K562 (cell line): ENCODE data around the gene SRBD1. TPM values are rescaled to one million over a fixed set of nuclear protein-coding genes. Genes with fewer than 3 reads are reported as not detected.

ENCODE experiments used
- ATAC-seq: fragments of 200-7000 bp; cut with Tn5 transposase; 3 replicates; pipeline ENCODE4 v1.9.1; 2020; ENCODE audit warnings: moderate library complexity
- BruUV-seq: library from RNA; stranded (reverse); fragments of 400-500 nt; replicated peaks from 2 replicates; lab custom pipeline; 2021; lab: Mats Ljungman, UMichigan
- CTCF ChIA-PET: fragments of 300-600 bp; formaldehyde crosslinking; extraction: SDS; loops from one replicate; lab custom pipeline; 2021; ENCODE audit warnings: low intra/inter-chr PET ratio; lab: Yijun Ruan, JAX
- POLR2A ChIA-PET: fragments of 300-600, 350-650 bp; sonication (Branson Sonifier 250); formaldehyde crosslinking; extraction: SDS; loops from one replicate; lab custom pipeline; 2021; ENCODE audit warnings: antibody characterized with exemption, inconsistent platforms; lab: Yijun Ruan, JAX
- DNase-seq, 4 experiments: peaks; one replicate each; pipeline versions ENCODE4 v3.0.0 to v3.0.0-alpha.2; 2011 to 2018; ENCODE audit warnings: low spot score in 3 of 4, mixed read lengths in 3 of 4; ENCODE audit errors: extremely low read depth in 1 of 4
- FAIRE-seq: peaks from 2 replicates; lab custom pipeline; 2011; peaks lifted over from hg19 to GRCh38; lab: Jason Lieb, UNC
- H2AFZ ChIP-seq: 2 replicates; pipeline ENCODE4 v1.6.0; 2011; ENCODE audit warnings: low read depth, low read length, control low read depth, inconsistent platforms
- H3K27ac ChIP-seq: fragments of 200-600 bp; 3 replicates; pipeline ENCODE4 v1.8.0; 2011; ENCODE audit warnings: low read depth, mild to moderate bottlenecking, control low read depth, inconsistent platforms, low read length, moderate library complexity, mixed read lengths; ENCODE audit errors: extremely low read depth
- H3K27me3 ChIP-seq, 2 experiments: fragments of 300-600 bp in 1 of 2; 2 replicates in 1 of 2; 3 replicates in 1 of 2; pipeline versions ENCODE4 v1.6.0 to v1.8.0; 2011; ENCODE audit warnings: inconsistent platforms in 2 of 2, low read length in 2 of 2, mild to moderate bottlenecking in 1 of 2, mixed read lengths in 1 of 2, moderate library complexity in 1 of 2; ENCODE audit not compliant: control insufficient read depth in 2 of 2, insufficient read depth in 2 of 2
- H3K36me3 ChIP-seq: fragments of 300-600 bp; 3 replicates; pipeline ENCODE4 v1.8.0; 2011; ENCODE audit warnings: mild to moderate bottlenecking, low read length, inconsistent platforms; ENCODE audit not compliant: control insufficient read depth, insufficient read depth
- H3K4me1 ChIP-seq, 2 experiments: fragments of 200-600 bp in 1 of 2; replicated peaks in 1 of 2; 2 replicates in 1 of 2; 3 replicates in 1 of 2; pipeline versions ENCODE4 v1.5.1 to v1.8.0; 2011; ENCODE audit warnings: inconsistent platforms in 2 of 2, low read length in 2 of 2, mild to moderate bottlenecking in 1 of 2, mixed read lengths in 1 of 2, moderate library complexity in 1 of 2; ENCODE audit not compliant: control insufficient read depth in 2 of 2, insufficient read depth in 2 of 2
- H3K4me2 ChIP-seq: 2 replicates; pipeline ENCODE4 v1.6.1; 2011; ENCODE audit warnings: low read length, control low read depth, inconsistent platforms, mixed read lengths; ENCODE audit not compliant: insufficient read depth
- H3K4me3 ChIP-seq: fragments of 200-600 bp; sonication (generic), shearing (Covaris generic); 2 replicates; pipeline ENCODE4 v1.5.1; 2016; ENCODE audit warnings: control low read depth, inconsistent platforms
- H3K79me2 ChIP-seq: fragments of 200-600 bp; 3 replicates; pipeline ENCODE4 v1.8.0; 2011; ENCODE audit warnings: low read length, inconsistent platforms; ENCODE audit not compliant: control insufficient read depth, insufficient read depth
- H3K9ac ChIP-seq, 2 experiments: 2 replicates each; pipeline versions ENCODE4 v1.6.0 to v1.6.1; 2011; ENCODE audit warnings: low read depth in 2 of 2, low read length in 2 of 2, control low read depth in 1 of 2, inconsistent platforms in 1 of 2, mild to moderate bottlenecking in 1 of 2, mixed read lengths in 1 of 2; ENCODE audit not compliant: insufficient read depth in 1 of 2
- H3K9me1 ChIP-seq: one replicate; pipeline ENCODE4 v1.6.0; 2011; ENCODE audit warnings: inconsistent platforms, mild to moderate bottlenecking, low read length, moderate library complexity; ENCODE audit not compliant: control insufficient read depth, insufficient read depth
- H3K9me3 ChIP-seq: replicated peaks from 2 replicates; pipeline ENCODE4 v1.5.1; 2011; ENCODE audit warnings: low read depth, low read length, inconsistent platforms; ENCODE audit not compliant: control insufficient read depth, insufficient read depth
- H4K20me1 ChIP-seq: replicated peaks from 2 replicates; pipeline ENCODE4 v1.6.1; 2011; ENCODE audit warnings: low read length, inconsistent platforms, mixed read lengths; ENCODE audit not compliant: control insufficient read depth, insufficient read depth
- ATF1 ChIP-seq, 2 experiments: fragments of 450-650 bp in 1 of 2; IDR thresholded peaks; 2 replicates each; pipeline ENCODE4 v1.6.1; 2016; ENCODE audit warnings: missing compliant biosample characterization in 1 of 2, missing genetic modification characterization in 1 of 2
- FOXJ2 ChIP-seq: fragments of 200-800 bp; sonication (Bioruptor generic); IDR thresholded peaks from 2 replicates; pipeline ENCODE4 v1.6.1; 2016; ENCODE audit warnings: missing genetic modification characterization, missing compliant biosample characterization
- KAT7 ChIP-seq: sonication (generic); formaldehyde crosslinking; IDR thresholded peaks from 2 replicates; pipeline ENCODE4 v1.8.0; 2022; ENCODE audit warnings: missing genetic modification reagents, mild to moderate bottlenecking, borderline replicate concordance
- NEUROD1 ChIP-seq: fragments of 150-350 bp; IDR thresholded peaks from 2 replicates; pipeline ENCODE4 v1.6.1; 2014; ENCODE audit warnings: borderline replicate concordance, low read length, low read depth; ENCODE audit not compliant: partially characterized antibody
- ZNF184 ChIP-seq: sonication (generic); formaldehyde crosslinking; IDR thresholded peaks from 2 replicates; pipeline ENCODE4 v1.5.0; 2020; ENCODE audit warnings: missing genetic modification reagents
- ZNF354B ChIP-seq: fragments of 250-450 bp; sonication (Bioruptor Pico); IDR thresholded peaks from 2 replicates; pipeline ENCODE4 v1.4.0; 2020
- ZNF384 ChIP-seq: IDR thresholded peaks from 2 replicates; pipeline ENCODE4 v1.6.1; 2012; ENCODE audit warnings: low read depth, low read length, improper control_type of control experiment
- WGBS: fragments of 100-300 bp; shearing (Covaris generic); methylation state at CpG from one replicate; pipeline ENCODE4 v1.1.6; 2016; ENCODE audit warnings: low coverage, mixed read lengths; ENCODE audit not compliant: insufficient coverage; ENCODE audit errors: missing lambda C conversion rate; 5-methylcytosine and 5-hydroxymethylcytosine counted together
- in situ Hi-C: fragments of 300-500 bp; cut with MboI; formaldehyde crosslinking; loops from 4 replicates; pipeline ENCODE4 v1.15.0; 2018; ENCODE audit warnings: inconsistent platforms, mixed read lengths
- intact Hi-C: fragments of 100-400 bp; cut with micrococcal nuclease; formaldehyde crosslinking; loops from 2 replicates; pipeline ENCODE4 v1.14.2; 2022
- polyA plus RNA-seq, 8 experiments: library from polyadenylated mRNA; depleted of rRNA in 4 of 8; stranded (reverse) in 5 of 8; unstranded in 3 of 8; fragments of >200 nt; fragmentation: Nextera tagmentation in 2 of 8; fragmentation: Illumina TruSeq in 1 of 8; extraction: Ambion mirVana in 2 of 8; extraction: Trizol in 1 of 8; gene quantifications; 2 replicates each; pipeline versions ENCODE4 v1.2.1 to v1.2.3, GENCODE V29; 2011 to 2014; ENCODE audit warnings: inconsistent platforms in 1 of 8, missing spikeins in 1 of 8
- total RNA-seq, 7 experiments: library from RNA; depleted of rRNA in 6 of 7; stranded (reverse); fragments of >200 nt in 6 of 7; fragmentation: Illumina TruSeq in 2 of 7; extraction: Trizol in 2 of 7; gene quantifications; 2 replicates each; pipeline versions ENCODE4 v1.2.1 to v1.2.3, GENCODE V29; 2011 to 2021; ENCODE audit warnings: low replicate concordance in 1 of 7
- TF ChIP-seq, protein P1 (sequence below): fragments of 450-650 bp; IDR thresholded peaks from 2 replicates; pipeline ENCODE4 v1.6.1; 2016; ENCODE audit warnings: low read depth
- TF ChIP-seq, protein P2 (sequence below): fragments of 450-650 bp; IDR thresholded peaks from 2 replicates; pipeline ENCODE4 v1.6.1; 2018; ENCODE audit warnings: mild to moderate bottlenecking, low read depth; ENCODE audit not compliant: partially characterized antibody
- TF ChIP-seq, protein P3 (sequence below): fragments of 450-650 bp; IDR thresholded peaks from 2 replicates; pipeline ENCODE4 v1.6.1; 2016; ENCODE audit warnings: borderline replicate concordance

SRBD1 gene
- total and polyA plus RNA-seq, 9 of the 15 experiments (the other 6 are each of a cell fraction or from before 2014, with no cell fraction given), result 6.9 to 23.2 (median 14.7) TPM

GRCh38 chr2:45643095-45643494 is 32.0 kb upstream of the SRBD1 start:
- no peaks in the 10 kb centered on the region for H4K20me1 ChIP-seq
- H2AFZ ChIP-seq, result no peak overlapping the region
- no peaks in the 10 kb centered on the region for H3K9me1 ChIP-seq
- FAIRE-seq (no peak), ATAC-seq (peak; percentile 24), DNase-seq (no peak)
- H3K36me3 ChIP-seq, result no peaks in the 10 kb centered on the region
- 3% methylated on average over 11 of the region's 11 CpGs for WGBS
- peak overlapping the region in 1 of 2 experiments; percentile 40; a peak in 1 of 4 replicates for H3K9ac ChIP-seq
- H3K27me3 ChIP-seq, result peaks cover 19 to 50% of the 10 kb centered on the region in 2 experiments
- in situ Hi-C loops, result no loop called here
- intact Hi-C loops, result loop anchor here (1.0 to 10.0 kb wide), 3 partner anchors 57 to 293 kb away; no protein-coding TSS in a partner anchor
- H3K4me1 ChIP-seq, result peaks cover 2 to 8% of the 10 kb centered on the region in 2 experiments; a peak in 4 of 5 replicates
- no peak overlapping the region for H3K27ac ChIP-seq
- no peaks in the 10 kb centered on the region for H3K9me3 ChIP-seq
- POLR2A ChIA-PET, result interaction anchor here (0.6 kb wide), 1 partner anchor 170 kb away, joined by 3 read pairs; no protein-coding TSS in a partner anchor
- no TSS peak for BruUV-seq
- H3K4me2 ChIP-seq, result no peak overlapping the region
- H3K4me3 ChIP-seq, result no peak overlapping the region
- CTCF ChIA-PET, result interaction anchor here (0.6 to 2.5 kb wide), 6 partner anchors 10 to 819 kb away, joined by 3 to 24 read pairs (median 4); no protein-coding TSS in a partner anchor
- H3K79me2 ChIP-seq, result no peaks in the 10 kb centered on the region
- TF ChIP-seq ZNF384 (no peak), ZNF354B (CRISPR knock-in tag) (no peak), ATF1 (CRISPR knock-in tag; IDR thresholded peaks at IDR 0.05) (no peak), ATF1 (tag; IDR thresholded peaks at IDR 0.05) (no peak), KAT7 (no peak), FOXJ2 (tag) (no peak), ZNF184 (CRISPR knock-in tag) (no peak), NEUROD1 (no peak)
- TF ChIP-seq, protein P1, sequence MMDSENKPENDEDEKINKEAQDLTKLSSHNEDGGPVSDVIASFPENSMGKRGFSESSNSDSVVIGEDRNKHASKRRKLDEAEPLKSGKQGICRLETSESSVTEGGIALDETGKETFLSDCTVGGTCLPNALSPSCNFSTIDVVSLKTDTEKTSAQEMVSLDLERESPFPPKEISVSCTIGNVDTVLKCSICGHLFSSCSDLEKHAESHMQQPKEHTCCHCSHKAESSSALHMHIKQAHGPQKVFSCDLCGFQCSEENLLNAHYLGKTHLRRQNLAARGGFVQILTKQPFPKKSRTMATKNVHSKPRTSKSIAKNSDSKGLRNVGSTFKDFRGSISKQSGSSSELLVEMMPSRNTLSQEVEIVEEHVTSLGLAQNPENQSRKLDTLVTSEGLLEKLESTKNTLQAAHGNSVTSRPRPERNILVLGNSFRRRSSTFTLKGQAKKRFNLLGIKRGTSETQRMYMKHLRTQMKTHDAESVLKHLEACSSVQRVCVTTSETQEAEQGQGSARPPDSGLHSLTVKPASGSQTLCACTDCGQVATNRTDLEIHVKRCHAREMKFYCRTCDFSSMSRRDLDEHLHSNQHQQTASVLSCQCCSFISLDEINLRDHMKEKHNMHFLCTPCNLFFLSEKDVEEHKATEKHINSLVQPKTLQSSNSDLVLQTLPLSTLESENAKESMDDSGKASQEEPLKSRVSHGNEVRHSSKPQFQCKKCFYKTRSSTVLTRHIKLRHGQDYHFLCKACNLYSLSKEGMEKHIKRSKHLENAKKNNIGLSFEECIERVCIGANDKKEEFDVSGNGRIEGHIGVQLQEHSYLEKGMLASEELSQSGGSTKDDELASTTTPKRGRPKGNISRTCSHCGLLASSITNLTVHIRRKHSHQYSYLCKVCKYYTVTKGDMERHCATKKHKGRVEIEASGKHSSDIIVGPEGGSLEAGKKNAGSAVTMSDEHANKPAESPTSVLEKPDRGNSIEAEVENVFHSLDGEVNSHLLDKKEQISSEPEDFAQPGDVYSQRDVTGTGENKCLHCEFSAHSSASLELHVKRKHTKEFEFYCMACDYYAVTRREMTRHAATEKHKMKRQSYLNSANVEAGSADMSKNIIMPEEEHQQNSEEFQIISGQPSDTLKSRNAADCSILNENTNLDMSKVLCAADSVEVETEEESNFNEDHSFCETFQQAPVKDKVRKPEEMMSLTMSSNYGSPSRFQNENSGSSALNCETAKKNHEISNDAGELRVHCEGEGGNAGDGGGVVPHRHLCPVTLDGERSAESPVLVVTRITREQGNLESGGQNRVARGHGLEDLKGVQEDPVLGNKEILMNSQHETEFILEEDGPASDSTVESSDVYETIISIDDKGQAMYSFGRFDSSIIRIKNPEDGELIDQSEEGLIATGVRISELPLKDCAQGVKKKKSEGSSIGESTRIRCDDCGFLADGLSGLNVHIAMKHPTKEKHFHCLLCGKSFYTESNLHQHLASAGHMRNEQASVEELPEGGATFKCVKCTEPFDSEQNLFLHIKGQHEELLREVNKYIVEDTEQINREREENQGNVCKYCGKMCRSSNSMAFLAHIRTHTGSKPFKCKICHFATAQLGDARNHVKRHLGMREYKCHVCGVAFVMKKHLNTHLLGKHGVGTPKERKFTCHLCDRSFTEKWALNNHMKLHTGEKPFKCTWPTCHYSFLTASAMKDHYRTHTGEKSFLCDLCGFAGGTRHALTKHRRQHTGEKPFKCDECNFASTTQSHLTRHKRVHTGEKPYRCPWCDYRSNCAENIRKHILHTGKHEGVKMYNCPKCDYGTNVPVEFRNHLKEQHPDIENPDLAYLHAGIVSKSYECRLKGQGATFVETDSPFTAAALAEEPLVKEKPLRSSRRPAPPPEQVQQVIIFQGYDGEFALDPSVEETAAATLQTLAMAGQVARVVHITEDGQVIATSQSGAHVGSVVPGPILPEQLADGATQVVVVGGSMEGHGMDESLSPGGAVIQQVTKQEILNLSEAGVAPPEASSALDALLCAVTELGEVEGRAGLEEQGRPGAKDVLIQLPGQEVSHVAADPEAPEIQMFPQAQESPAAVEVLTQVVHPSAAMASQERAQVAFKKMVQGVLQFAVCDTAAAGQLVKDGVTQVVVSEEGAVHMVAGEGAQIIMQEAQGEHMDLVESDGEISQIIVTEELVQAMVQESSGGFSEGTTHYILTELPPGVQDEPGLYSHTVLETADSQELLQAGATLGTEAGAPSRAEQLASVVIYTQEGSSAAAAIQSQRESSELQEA, result no peak
- TF ChIP-seq, protein P2, sequence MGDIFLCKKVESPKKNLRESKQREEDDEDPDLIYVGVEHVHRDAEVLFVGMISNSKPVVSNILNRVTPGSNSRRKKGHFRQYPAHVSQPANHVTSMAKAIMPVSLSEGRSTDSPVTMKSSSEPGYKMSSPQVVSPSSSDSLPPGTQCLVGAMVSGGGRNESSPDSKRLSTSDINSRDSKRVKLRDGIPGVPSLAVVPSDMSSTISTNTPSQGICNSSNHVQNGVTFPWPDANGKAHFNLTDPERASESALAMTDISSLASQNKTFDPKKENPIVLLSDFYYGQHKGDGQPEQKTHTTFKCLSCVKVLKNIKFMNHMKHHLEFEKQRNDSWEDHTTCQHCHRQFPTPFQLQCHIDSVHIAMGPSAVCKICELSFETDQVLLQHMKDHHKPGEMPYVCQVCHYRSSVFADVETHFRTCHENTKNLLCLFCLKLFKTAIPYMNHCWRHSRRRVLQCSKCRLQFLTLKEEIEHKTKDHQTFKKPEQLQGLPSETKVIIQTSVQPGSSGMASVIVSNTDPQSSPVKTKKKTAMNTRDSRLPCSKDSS, result no peak
- TF ChIP-seq, protein P3, sequence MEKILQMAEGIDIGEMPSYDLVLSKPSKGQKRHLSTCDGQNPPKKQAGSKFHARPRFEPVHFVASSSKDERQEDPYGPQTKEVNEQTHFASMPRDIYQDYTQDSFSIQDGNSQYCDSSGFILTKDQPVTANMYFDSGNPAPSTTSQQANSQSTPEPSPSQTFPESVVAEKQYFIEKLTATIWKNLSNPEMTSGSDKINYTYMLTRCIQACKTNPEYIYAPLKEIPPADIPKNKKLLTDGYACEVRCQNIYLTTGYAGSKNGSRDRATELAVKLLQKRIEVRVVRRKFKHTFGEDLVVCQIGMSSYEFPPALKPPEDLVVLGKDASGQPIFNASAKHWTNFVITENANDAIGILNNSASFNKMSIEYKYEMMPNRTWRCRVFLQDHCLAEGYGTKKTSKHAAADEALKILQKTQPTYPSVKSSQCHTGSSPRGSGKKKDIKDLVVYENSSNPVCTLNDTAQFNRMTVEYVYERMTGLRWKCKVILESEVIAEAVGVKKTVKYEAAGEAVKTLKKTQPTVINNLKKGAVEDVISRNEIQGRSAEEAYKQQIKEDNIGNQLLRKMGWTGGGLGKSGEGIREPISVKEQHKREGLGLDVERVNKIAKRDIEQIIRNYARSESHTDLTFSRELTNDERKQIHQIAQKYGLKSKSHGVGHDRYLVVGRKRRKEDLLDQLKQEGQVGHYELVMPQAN, result no peak
